ENCODE data around the gene TMEM255B.
"Not testable (repeated sequence)": the region's sequence is repeated elsewhere in the genome, so short reads cannot be mapped to it uniquely, and the experiment has no call there.

Gene TMEM255B

GRCh38 chr13:113827021-113827420, 68.0 kb downstream of the TMEM255B start:
- no peak for DNase-seq (ENCODE audit: low read depth)
- no peak for TF ChIP-seq CTCF (IDR thresholded peaks at IDR 0.05; ENCODE audit: insufficient read depth, low read depth, low read length, missing control alignments)
- no peak overlapping the region for H3K4me3 ChIP-seq (ENCODE audit: low read length)

GRCh38 chr13:113828282-113828825, 69.3 kb downstream of the TMEM255B start:
- no peak for DNase-seq (ENCODE audit: low read depth)
- no peak overlapping the region for H3K4me3 ChIP-seq (ENCODE audit: low read length)
- TF ChIP-seq CTCF (IDR thresholded peaks at IDR 0.05; ENCODE audit: insufficient read depth, low read depth, low read length, missing control alignments) = no peak

- H3K4me3 ChIP-seq (ENCODE audit: low read length); DNase-seq (ENCODE audit: low read depth): not testable (repeated sequence)
Observed at GRCh38 chr13:113830426-113830950, 71.5 kb downstream of the TMEM255B start.

- H3K4me3 ChIP-seq (ENCODE audit: low read length) = no peak overlapping the region
- no peak for DNase-seq (ENCODE audit: low read depth)
- TF ChIP-seq CTCF (IDR thresholded peaks at IDR 0.05; ENCODE audit: insufficient read depth, low read depth, low read length, missing control alignments) = no peak
Observed at GRCh38 chr13:113831061-113831460, 72.0 kb downstream of the TMEM255B start.

- no peak for TF ChIP-seq CTCF (IDR thresholded peaks at IDR 0.05; ENCODE audit: insufficient read depth, low read depth, low read length, missing control alignments)
- DNase-seq (ENCODE audit: low read depth) = no peak
- no peak overlapping the region for H3K4me3 ChIP-seq (ENCODE audit: low read length)
Observed at GRCh38 chr13:113832205-113832604, 73.2 kb downstream of the TMEM255B start.

- no peak for TF ChIP-seq CTCF (IDR thresholded peaks at IDR 0.05; ENCODE audit: insufficient read depth, low read depth, low read length, missing control alignments)
- H3K4me3 ChIP-seq (ENCODE audit: low read length) = no peak overlapping the region
- no peak for DNase-seq (ENCODE audit: low read depth)
Observed at GRCh38 chr13:113832631-113833030, 73.6 kb downstream of the TMEM255B start.

GRCh38 chr13:113833111-113833830, 74.2 kb downstream of the TMEM255B start:
- no peak for DNase-seq (ENCODE audit: low read depth)
- TF ChIP-seq CTCF (IDR thresholded peaks at IDR 0.05; ENCODE audit: insufficient read depth, low read depth, low read length, missing control alignments) = no peak
- H3K4me3 ChIP-seq (ENCODE audit: low read length) = no peak overlapping the region

- not testable (repeated sequence) for H3K4me3 ChIP-seq (ENCODE audit: low read length); DNase-seq (ENCODE audit: low read depth)
Observed at GRCh38 chr13:113834006-113834405, 75.0 kb downstream of the TMEM255B start.

Data from epithelial cell of esophagus (primary cell).